A549 treated with AZD9567 at 1 μM for 4 hours (cell line): ENCODE results near the gene CNTNAP5. TPM values are rescaled to one million over a fixed set of nuclear protein-coding genes. Genes with fewer than 3 reads are reported as not detected.

Source experiments
- total RNA-seq: library from RNA; stranded (reverse); fragments of 200-300 nt; extraction: Qiagen RNA extraction; gene quantifications from 5 replicates; pipeline ENCODE4 v1.2.3, GENCODE V29; 2022; ENCODE audit not compliant: insufficient read depth

The CNTNAP5 gene
- not detected in 5 replicates for total RNA-seq

GRCh38 chr2:124025171-124025580 is at the start of gene CNTNAP5:
Gene CNTNAP5, plus strand, starts transcription at chr2:124025287. Its CDS starts 364 bp downstream, at chr2:124025651.

